HG03159 (cell line): ENCODE results near the gene GAB2.
"Not testable (repeated sequence)": the region's sequence is repeated elsewhere in the genome, so short reads cannot be mapped to it uniquely, and the experiment has no call there.

ENCODE experiments used
- ATAC-seq: cut with Tn5 transposase; IDR thresholded peaks from one replicate; pipeline ENCODE4 v1.9.1; 2021; ENCODE audit warnings: mild to moderate bottlenecking, moderate library complexity; ENCODE audit not compliant: unreplicated experiment

The GAB2 gene

GRCh38 chr11:78370406-78371172 lies 47.0 kb downstream of the GAB2 start:
- ATAC-seq, result no peak

- ATAC-seq, result no peak
These were observed 52.2 kb downstream of the GAB2 start for GRCh38 chr11:78365381-78365792.

- ATAC-seq, result no peak
These were observed 53.4 kb downstream of the GAB2 start for GRCh38 chr11:78364128-78364751.

GRCh38 chr11:78363024-78363619 lies 54.5 kb downstream of the GAB2 start:
- no peak for ATAC-seq

GRCh38 chr11:78361228-78361627 lies 56.4 kb downstream of the GAB2 start:
- ATAC-seq, result no peak

- ATAC-seq, result no peak
These were observed 57.7 kb downstream of the GAB2 start for GRCh38 chr11:78359921-78360320.

GRCh38 chr11:78357924-78358323 lies 59.7 kb downstream of the GAB2 start:
- not testable (repeated sequence) for ATAC-seq

- not testable (repeated sequence) for ATAC-seq
These were observed 60.2 kb downstream of the GAB2 start for GRCh38 chr11:78357425-78357824.

GRCh38 chr11:78355742-78356141 lies 61.9 kb downstream of the GAB2 start:
- ATAC-seq, result not testable (repeated sequence)

GRCh38 chr11:78355309-78355705 lies 62.3 kb downstream of the GAB2 start:
- no peak for ATAC-seq

GRCh38 chr11:78354408-78355308 lies 63.0 kb downstream of the GAB2 start:
- ATAC-seq, result no peak

GRCh38 chr11:78351979-78352841 lies 65.4 kb downstream of the GAB2 start:
- ATAC-seq, result no peak

GRCh38 chr11:78351193-78351592 lies 66.4 kb downstream of the GAB2 start:
- no peak for ATAC-seq

GRCh38 chr11:78350646-78351165 lies 66.9 kb downstream of the GAB2 start:
- ATAC-seq, result no peak

GRCh38 chr11:78350091-78350645 lies 67.5 kb downstream of the GAB2 start:
- no peak for ATAC-seq

- no peak for ATAC-seq
These were observed 68.0 kb downstream of the GAB2 start for GRCh38 chr11:78349624-78350023.

GRCh38 chr11:78349114-78349513 lies 68.5 kb downstream of the GAB2 start:
- ATAC-seq, result no peak

GRCh38 chr11:78347956-78348355 lies 69.7 kb downstream of the GAB2 start:
- no peak for ATAC-seq

GRCh38 chr11:78346799-78347198 lies 70.8 kb downstream of the GAB2 start:
- no peak for ATAC-seq

- no peak for ATAC-seq
These were observed 72.2 kb downstream of the GAB2 start for GRCh38 chr11:78345450-78345849.
